MM.1S (cell line): Measurements from ENCODE around the gene PPP6R3.

Experiments used
- EZH2 ChIP-seq: fragments of 300-600 bp; sonication (generic); optimal IDR thresholded peaks from 2 replicates; pipeline ENCODE3; 2017; ENCODE audit warnings: low read depth, mild to moderate bottlenecking, antibody characterized with exemption, low read length, mixed read lengths
- EZH2phosphoT487 ChIP-seq: fragments of 300-600 bp; sonication (generic); IDR thresholded peaks from 2 replicates; pipeline ENCODE4 v1.6.1; 2018; ENCODE audit warnings: antibody characterized with exemption, low read length
- TF ChIP-seq, protein P1 (sequence below): fragments of 300-600 bp; sonication (generic); IDR thresholded peaks from 2 replicates; pipeline ENCODE4 v1.5.1; 2016; ENCODE audit warnings: antibody characterized with exemption, low read length, mixed read lengths

DNA sequence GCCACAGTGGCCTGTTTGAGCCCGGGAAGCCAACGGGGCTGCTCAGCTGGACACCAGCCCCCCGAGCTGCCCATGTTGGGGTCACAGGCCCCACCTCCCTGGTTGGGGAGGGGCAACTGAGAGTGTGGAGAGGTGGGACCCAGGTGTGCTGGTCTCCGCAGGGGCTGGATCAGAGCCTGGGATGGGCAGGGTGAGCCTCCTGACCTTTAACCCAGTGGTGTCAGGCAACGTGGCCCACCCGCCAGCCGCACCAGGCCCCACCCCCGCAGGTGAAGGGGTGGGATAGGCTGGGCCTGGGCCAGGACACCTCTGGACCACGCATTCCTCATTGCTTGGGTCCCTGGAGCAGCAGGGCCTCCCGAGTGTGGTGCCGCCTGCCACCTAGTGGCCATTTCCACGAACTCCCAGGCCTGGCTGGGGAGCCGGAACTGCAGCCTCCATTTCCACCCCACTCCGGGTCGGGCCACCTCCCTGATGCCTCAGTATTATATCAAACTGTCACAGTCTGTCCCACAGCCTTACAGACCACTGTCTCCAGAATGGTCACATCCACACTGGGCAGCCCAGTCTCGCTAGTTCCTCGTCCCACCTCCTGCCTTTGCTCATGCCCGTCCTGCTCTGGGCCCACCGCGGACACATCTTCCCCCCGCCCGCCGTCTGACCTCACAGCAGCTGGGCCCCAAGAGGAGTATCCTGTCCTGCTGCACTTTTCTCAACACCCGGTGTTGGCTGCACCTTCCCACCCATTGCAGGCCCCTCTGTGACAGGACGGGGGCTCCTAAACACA lies 13.3 kb upstream of the PPP6R3 start:
- TF ChIP-seq, protein P1, sequence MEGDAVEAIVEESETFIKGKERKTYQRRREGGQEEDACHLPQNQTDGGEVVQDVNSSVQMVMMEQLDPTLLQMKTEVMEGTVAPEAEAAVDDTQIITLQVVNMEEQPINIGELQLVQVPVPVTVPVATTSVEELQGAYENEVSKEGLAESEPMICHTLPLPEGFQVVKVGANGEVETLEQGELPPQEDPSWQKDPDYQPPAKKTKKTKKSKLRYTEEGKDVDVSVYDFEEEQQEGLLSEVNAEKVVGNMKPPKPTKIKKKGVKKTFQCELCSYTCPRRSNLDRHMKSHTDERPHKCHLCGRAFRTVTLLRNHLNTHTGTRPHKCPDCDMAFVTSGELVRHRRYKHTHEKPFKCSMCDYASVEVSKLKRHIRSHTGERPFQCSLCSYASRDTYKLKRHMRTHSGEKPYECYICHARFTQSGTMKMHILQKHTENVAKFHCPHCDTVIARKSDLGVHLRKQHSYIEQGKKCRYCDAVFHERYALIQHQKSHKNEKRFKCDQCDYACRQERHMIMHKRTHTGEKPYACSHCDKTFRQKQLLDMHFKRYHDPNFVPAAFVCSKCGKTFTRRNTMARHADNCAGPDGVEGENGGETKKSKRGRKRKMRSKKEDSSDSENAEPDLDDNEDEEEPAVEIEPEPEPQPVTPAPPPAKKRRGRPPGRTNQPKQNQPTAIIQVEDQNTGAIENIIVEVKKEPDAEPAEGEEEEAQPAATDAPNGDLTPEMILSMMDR = peak; percentile 89
- TF ChIP-seq EZH2 = no peak
- TF ChIP-seq EZH2phosphoT487 = no peak
